OCI-LY7 (cell line): ENCODE data around the gene MPPED2. TPM values are rescaled to one million over a fixed set of nuclear protein-coding genes. Genes with fewer than 3 reads are reported as not detected.

Experiments
- BruUV-seq: library from RNA; stranded (reverse); fragments of 400-500 nt; replicated peaks from 2 replicates; lab custom pipeline; 2021; lab: Mats Ljungman, UMichigan
- CTCF ChIA-PET: fragments of 300-600 bp; sonication (Branson Sonifier 250); formaldehyde crosslinking; loops from one replicate; lab custom pipeline; 2022; ENCODE audit warnings: antibody characterized with exemption; ENCODE audit not compliant: unreplicated experiment; lab: Charles Lee
- POLR2A ChIA-PET: fragments of 300-600 bp; sonication (Branson Sonifier 250); formaldehyde crosslinking; loops from one replicate; lab custom pipeline; 2022; ENCODE audit warnings: antibody characterized with exemption; lab: Charles Lee
- DNase-seq: peaks from one replicate; pipeline ENCODE4 v3.0.0-alpha.2; 2015; ENCODE audit warnings: low spot score
- H2AFZ ChIP-seq: fragments of 200-600 bp; sonication (generic), shearing (Covaris generic); 2 replicates; pipeline ENCODE4 v1.6.1; 2014; ENCODE audit warnings: mild to moderate bottlenecking, antibody characterized with exemption, low read length, moderate library complexity
- H3K27ac ChIP-seq: fragments of 200-600 bp; sonication (generic); 2 replicates; pipeline ENCODE4 v1.5.1; 2014; ENCODE audit warnings: mixed run types, low read depth, mild to moderate bottlenecking, moderate library complexity, low read length, inconsistent platforms; ENCODE audit not compliant: poor library complexity, severe bottlenecking
- H3K36me3 ChIP-seq: fragments of 200-600 bp; sonication (generic); 2 replicates; pipeline ENCODE4 v1.6.1; 2014; ENCODE audit warnings: mild to moderate bottlenecking, antibody characterized with exemption, low read length, moderate library complexity, mixed read lengths; ENCODE audit not compliant: insufficient read depth
- H3K4me1 ChIP-seq: fragments of 200-600 bp; sonication (generic); 2 replicates; pipeline ENCODE4 v1.5.1; 2014; ENCODE audit warnings: mild to moderate bottlenecking, low read length; ENCODE audit not compliant: insufficient read depth, poor library complexity, severe bottlenecking
- H3K4me2 ChIP-seq: fragments of 200-600 bp; sonication (generic); 2 replicates; pipeline ENCODE4 v1.6.1; 2014; ENCODE audit warnings: mild to moderate bottlenecking, low read length
- H3K4me3 ChIP-seq: fragments of 200-600 bp; sonication (generic); 2 replicates; pipeline ENCODE4 v1.5.1; 2014; ENCODE audit warnings: mild to moderate bottlenecking, low read depth, low read length; ENCODE audit not compliant: poor library complexity, severe bottlenecking
- H3K79me2 ChIP-seq: fragments of 200-600 bp; sonication (generic); 2 replicates; pipeline ENCODE4 v1.6.1; 2016; ENCODE audit warnings: low read depth, mild to moderate bottlenecking, low read length, moderate library complexity, mixed read lengths; ENCODE audit not compliant: insufficient read depth
- H3K9me2 ChIP-seq: fragments of 200-600 bp; sonication (generic); 2 replicates; pipeline ENCODE4 v1.6.1; 2016; ENCODE audit warnings: mild to moderate bottlenecking, low read length, mixed read lengths; ENCODE audit not compliant: insufficient read depth
- H3K9me3 ChIP-seq: fragments of 200-600 bp; sonication (generic); 2 replicates; pipeline ENCODE4 v1.6.1; 2014; ENCODE audit warnings: mild to moderate bottlenecking, mixed run types, low read length, mixed read lengths
- H4K20me1 ChIP-seq: fragments of 200-600 bp; sonication (generic); 2 replicates; pipeline ENCODE4 v1.6.1; 2014; ENCODE audit warnings: mild to moderate bottlenecking, antibody characterized with exemption, low read length, moderate library complexity, mixed read lengths; ENCODE audit not compliant: insufficient read depth
- EZH2phosphoT487 ChIP-seq: fragments of 200-600 bp; sonication (generic); IDR thresholded peaks from 2 replicates; pipeline ENCODE4 v1.6.1; 2018; ENCODE audit warnings: low read depth, borderline replicate concordance, mild to moderate bottlenecking, mixed run types, antibody characterized with exemption, low read length, moderate library complexity, mixed read lengths
- intact Hi-C: fragments of 100-400 bp; cut with micrococcal nuclease; formaldehyde crosslinking; loops from one replicate; pipeline ENCODE4 v1.10.0; 2022; ENCODE audit not compliant: unreplicated experiment
- total RNA-seq, 2 experiments: library from RNA; depleted of rRNA in 1 of 2; stranded (reverse); fragments of >200 nt in 1 of 2; shearing (Covaris generic) in 1 of 2; gene quantifications; 2 replicates each; pipeline ENCODE4 v1.2.3, GENCODE V29; 2014 to 2022
- TF ChIP-seq, protein P1 (sequence below): fragments of 200-600 bp; sonication (generic); conservative IDR thresholded peaks from 2 replicates; pipeline ENCODE4 v1.5.1; 2014; ENCODE audit warnings: mild to moderate bottlenecking, antibody characterized with exemption, low read length, moderate library complexity, mixed read lengths

The MPPED2 gene
- total RNA-seq, 2 experiments from 2014 or later, result not detected

DNA sequence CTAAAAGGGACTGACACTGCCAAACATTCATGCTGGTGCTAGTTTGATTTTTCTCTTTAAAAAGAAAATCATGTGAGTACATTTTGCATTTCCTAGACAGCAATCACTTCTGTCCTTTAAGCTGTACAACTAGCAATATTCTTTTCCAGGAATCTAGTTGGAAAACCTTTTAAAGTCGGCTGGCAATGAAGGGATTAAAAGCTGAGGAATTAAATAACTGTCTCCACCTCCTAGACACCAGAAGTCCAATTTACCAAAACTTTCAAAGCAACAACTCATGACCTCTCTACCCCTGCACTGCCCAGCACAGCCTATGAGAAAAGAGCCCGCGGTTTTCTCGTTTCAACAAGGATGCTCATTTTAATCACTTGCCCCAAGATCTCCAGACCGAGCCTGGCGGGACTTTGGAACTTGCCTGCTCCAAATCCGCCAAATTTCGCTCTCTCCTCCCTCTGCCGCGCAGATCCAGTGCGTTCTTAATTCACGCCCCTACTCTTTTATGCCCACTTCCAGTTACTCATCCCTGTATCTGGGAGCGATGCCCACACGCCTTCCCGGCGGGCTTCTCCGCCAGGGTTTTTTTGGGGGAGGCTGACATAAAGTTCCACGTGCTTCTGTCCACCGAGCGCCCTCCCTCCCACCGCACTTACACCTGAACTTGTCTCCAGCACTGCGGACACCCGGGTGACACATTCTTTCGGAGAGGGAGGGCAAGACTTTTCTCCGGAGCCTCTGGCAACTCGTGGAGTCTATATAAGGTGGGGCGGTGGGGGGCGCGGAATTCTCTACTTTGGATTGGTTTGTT, 2.5 kb downstream of the MPPED2 start:
- Histone ChIP-seq H3K4me3 (no peak overlapping the region), H4K20me1 (no peaks in the 10 kb centered on the region), H3K4me1 (no peaks in the 10 kb centered on the region), H3K79me2 (no peaks in the 10 kb centered on the region), H3K27ac (no peak overlapping the region), H3K9me3 (no peaks in the 10 kb centered on the region), H2AFZ (no peak overlapping the region), H3K36me3 (no peaks in the 10 kb centered on the region), H3K9me2 (no peaks in the 10 kb centered on the region), H3K4me2 (no peak overlapping the region)
- POLR2A ChIA-PET, result no interaction called here
- intact Hi-C loops, result loop anchor here (10.0 kb wide), 1 partner anchor 1441 kb away; no protein-coding TSS in a partner anchor
- no TSS peak for BruUV-seq
- DNase-seq, result no peak
- no peak for TF ChIP-seq EZH2phosphoT487
- TF ChIP-seq, protein P1, sequence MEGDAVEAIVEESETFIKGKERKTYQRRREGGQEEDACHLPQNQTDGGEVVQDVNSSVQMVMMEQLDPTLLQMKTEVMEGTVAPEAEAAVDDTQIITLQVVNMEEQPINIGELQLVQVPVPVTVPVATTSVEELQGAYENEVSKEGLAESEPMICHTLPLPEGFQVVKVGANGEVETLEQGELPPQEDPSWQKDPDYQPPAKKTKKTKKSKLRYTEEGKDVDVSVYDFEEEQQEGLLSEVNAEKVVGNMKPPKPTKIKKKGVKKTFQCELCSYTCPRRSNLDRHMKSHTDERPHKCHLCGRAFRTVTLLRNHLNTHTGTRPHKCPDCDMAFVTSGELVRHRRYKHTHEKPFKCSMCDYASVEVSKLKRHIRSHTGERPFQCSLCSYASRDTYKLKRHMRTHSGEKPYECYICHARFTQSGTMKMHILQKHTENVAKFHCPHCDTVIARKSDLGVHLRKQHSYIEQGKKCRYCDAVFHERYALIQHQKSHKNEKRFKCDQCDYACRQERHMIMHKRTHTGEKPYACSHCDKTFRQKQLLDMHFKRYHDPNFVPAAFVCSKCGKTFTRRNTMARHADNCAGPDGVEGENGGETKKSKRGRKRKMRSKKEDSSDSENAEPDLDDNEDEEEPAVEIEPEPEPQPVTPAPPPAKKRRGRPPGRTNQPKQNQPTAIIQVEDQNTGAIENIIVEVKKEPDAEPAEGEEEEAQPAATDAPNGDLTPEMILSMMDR, result no peak
- CTCF ChIA-PET, result no interaction called here

DNA sequence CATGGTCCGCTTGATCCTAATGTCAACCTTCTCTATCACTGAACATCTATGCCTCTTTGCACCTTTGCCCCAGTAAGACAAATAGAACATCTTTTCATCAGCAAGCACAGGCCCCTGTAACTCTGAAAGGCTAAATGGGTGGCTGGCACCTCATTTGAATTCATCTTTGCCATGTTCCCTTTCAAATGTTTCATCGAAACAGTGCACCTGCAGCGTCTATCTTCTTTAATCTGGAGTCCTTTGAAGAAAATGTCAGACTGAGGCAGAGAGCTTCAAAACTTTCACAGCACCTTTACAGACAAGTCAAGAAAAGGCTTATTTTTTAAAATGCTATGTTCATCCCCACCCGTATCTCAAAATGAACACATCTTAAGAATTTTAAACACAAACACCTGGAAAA, 3.4 kb downstream of the MPPED2 start:
- no peaks in the 10 kb centered on the region for H4K20me1 ChIP-seq
- H2AFZ ChIP-seq, result no peak overlapping the region
- no peaks in the 10 kb centered on the region for H3K36me3 ChIP-seq
- no peak for TF ChIP-seq EZH2phosphoT487
- TF ChIP-seq, protein P1, result no peak
- H3K4me3 ChIP-seq, result no peak overlapping the region
- CTCF ChIA-PET, result no interaction called here
- intact Hi-C loops, result loop anchor here (10.0 kb wide), 1 partner anchor 1442 kb away; no protein-coding TSS in a partner anchor
- H3K9me2 ChIP-seq, result no peaks in the 10 kb centered on the region
- BruUV-seq, result no TSS peak
- POLR2A ChIA-PET, result interaction anchor here (0.5 kb wide), 1 partner anchor 36 kb away, joined by 3 read pairs; no protein-coding TSS in a partner anchor
- no peaks in the 10 kb centered on the region for H3K79me2 ChIP-seq
- DNase-seq, result no peak
- H3K27ac ChIP-seq, result no peak overlapping the region
- H3K4me2 ChIP-seq, result no peak overlapping the region
- no peaks in the 10 kb centered on the region for H3K9me3 ChIP-seq
- H3K4me1 ChIP-seq, result no peaks in the 10 kb centered on the region

DNA sequence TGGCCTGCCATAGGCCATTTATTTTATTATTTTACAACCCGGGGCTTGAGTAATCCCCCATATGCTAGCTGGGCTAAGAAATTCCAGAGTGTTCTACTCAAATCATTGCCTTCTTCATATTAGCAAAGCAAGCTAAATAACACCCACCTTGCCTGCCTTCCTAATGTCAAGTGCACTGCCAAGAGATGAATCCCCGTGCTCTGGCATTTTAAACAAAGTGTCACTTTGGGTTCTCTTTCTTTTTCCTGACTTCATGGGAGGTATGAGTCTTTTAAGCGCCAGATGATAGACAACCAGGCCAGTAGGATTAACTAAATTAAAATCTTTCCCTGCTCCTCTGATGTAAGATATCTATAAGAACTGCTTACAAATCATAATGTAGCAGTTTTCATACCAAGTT, 4.5 kb downstream of the MPPED2 start:
- H3K9me2 ChIP-seq, result no peaks in the 10 kb centered on the region
- H3K4me3 ChIP-seq, result no peak overlapping the region
- ChIA-PET CTCF (no interaction called here), POLR2A (no interaction called here)
- H3K4me2 ChIP-seq, result no peak overlapping the region
- H3K4me1 ChIP-seq, result no peaks in the 10 kb centered on the region
- H3K9me3 ChIP-seq, result no peaks in the 10 kb centered on the region
- H3K79me2 ChIP-seq, result no peaks in the 10 kb centered on the region
- intact Hi-C loops, result loop anchor here (10.0 kb wide), 1 partner anchor 1443 kb away; no protein-coding TSS in a partner anchor
- H4K20me1 ChIP-seq, result no peaks in the 10 kb centered on the region
- H2AFZ ChIP-seq, result no peak overlapping the region
- no peak overlapping the region for H3K27ac ChIP-seq
- BruUV-seq, result no TSS peak
- no peak for DNase-seq
- no peaks in the 10 kb centered on the region for H3K36me3 ChIP-seq
- no peak for TF ChIP-seq EZH2phosphoT487
- TF ChIP-seq, protein P1, result no peak
